MCF 10A (cell line): ENCODE measurements around the gene FGD5. TPM values are rescaled to one million over a fixed set of nuclear protein-coding genes. Genes with fewer than 3 reads are reported as not detected.

Source experiments
- BruUV-seq: library from RNA; stranded (reverse); fragments of 400-500 nt; replicated peaks from 2 replicates; lab custom pipeline; 2021; lab: Mats Ljungman, UMichigan
- CTCF ChIA-PET: fragments of 300-600 bp; sonication (Branson Sonifier 250); formaldehyde crosslinking; extraction: SDS; loops from one replicate; lab custom pipeline; 2021; ENCODE audit warnings: antibody characterized with exemption, inconsistent platforms; lab: Yijun Ruan, JAX
- POLR2A ChIA-PET: fragments of 300-600, 350-650 bp; sonication (Branson Sonifier 250); formaldehyde crosslinking; extraction: SDS; loops from one replicate; lab custom pipeline; 2020; ENCODE audit warnings: antibody characterized with exemption, inconsistent platforms; lab: Yijun Ruan, JAX
- DNase-seq: peaks from one replicate; pipeline ENCODE4 v3.0.0-alpha.2; 2018; ENCODE audit not compliant: unreplicated experiment
- H3K27ac Mint-ChIP-seq: one replicate; pipeline ENCODE4 v1.8.0; 2022; ENCODE audit warnings: mild to moderate bottlenecking, low read depth, mixed read lengths; ENCODE audit not compliant: unreplicated experiment
- H3K27me3 Mint-ChIP-seq: one replicate; pipeline ENCODE4 v1.8.0; 2022; ENCODE audit warnings: mixed read lengths; ENCODE audit not compliant: insufficient read depth, unreplicated experiment
- H3K36me3 Mint-ChIP-seq: one replicate; pipeline ENCODE4 v1.8.0; 2022; ENCODE audit warnings: mild to moderate bottlenecking, moderate library complexity, mixed read lengths; ENCODE audit not compliant: insufficient read depth, unreplicated experiment
- H3K4me1 Mint-ChIP-seq: one replicate; pipeline ENCODE4 v1.8.0; 2022; ENCODE audit warnings: mixed read lengths; ENCODE audit not compliant: insufficient read depth, unreplicated experiment
- H3K4me3 Mint-ChIP-seq: one replicate; pipeline ENCODE4 v1.8.0; 2022; ENCODE audit warnings: mild to moderate bottlenecking, moderate library complexity, mixed read lengths; ENCODE audit not compliant: unreplicated experiment
- H3K9me3 Mint-ChIP-seq: one replicate; pipeline ENCODE4 v1.8.0; 2022; ENCODE audit warnings: mixed read lengths; ENCODE audit not compliant: unreplicated experiment
- intact Hi-C: fragments of 100-400 bp; cut with micrococcal nuclease; formaldehyde crosslinking; loops from 2 replicates; pipeline ENCODE4 v1.14.1; 2022
- total RNA-seq: library from RNA; stranded (reverse); gene quantifications from 2 replicates; pipeline ENCODE4 v1.2.3, GENCODE V29; 2022
- TF ChIP-seq, protein P1 (sequence below): fragments of 200-600 bp; IDR thresholded peaks from one replicate; pipeline ENCODE4 v1.8.0; 2022; ENCODE audit warnings: antibody characterized with exemption, mild to moderate bottlenecking; ENCODE audit not compliant: unreplicated experiment

The FGD5 gene
- total RNA-seq, 1 experiment from 2014 or later, result not detected

DNA sequence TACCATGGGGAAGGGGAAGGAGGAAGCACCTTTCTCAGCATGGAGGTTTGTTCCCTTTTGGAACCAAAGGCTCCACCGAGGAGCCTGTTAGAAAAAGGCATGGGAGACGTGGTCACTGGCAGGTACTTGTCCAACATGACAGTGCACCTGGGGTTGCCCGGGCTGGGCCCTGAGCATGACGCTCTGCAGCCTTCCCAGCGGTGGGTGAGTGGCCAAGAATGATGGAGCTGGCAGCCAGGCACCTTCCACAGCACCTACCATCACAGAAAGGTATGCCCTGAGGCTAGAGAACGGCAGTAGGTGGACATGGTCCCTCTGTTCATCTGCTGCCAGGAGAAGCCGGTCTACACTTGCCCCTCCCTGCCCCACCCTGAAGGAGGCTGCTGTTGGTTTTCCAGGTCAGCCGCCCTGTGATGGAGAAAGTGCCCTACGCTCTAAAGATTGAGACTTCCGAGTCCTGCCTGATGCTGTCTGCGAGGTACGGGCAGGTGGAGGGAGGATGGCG lies 99.6 kb downstream of the FGD5 start:
- Mint-ChIP-seq H3K4me3 (no peak overlapping the region), H3K27ac (no peak overlapping the region), H3K4me1 (no peaks in the 10 kb centered on the region), H3K36me3 (no peaks in the 10 kb centered on the region), H3K9me3 (no peaks in the 10 kb centered on the region), H3K27me3 (peaks cover 39% of the 10 kb centered on the region)
- ChIA-PET CTCF (interaction anchor here (0.6 to 9.4 kb wide), 6 partner anchors 24 to 1022 kb away, joined by 3 to 94 read pairs (median 3); partner anchors contain the start of gene C3orf20), POLR2A (interaction anchor here (0.7 kb wide), 1 partner anchor 347 kb away, joined by 3 read pairs; no protein-coding TSS in a partner anchor)
- BruUV-seq, result no TSS peak
- TF ChIP-seq, protein P1, sequence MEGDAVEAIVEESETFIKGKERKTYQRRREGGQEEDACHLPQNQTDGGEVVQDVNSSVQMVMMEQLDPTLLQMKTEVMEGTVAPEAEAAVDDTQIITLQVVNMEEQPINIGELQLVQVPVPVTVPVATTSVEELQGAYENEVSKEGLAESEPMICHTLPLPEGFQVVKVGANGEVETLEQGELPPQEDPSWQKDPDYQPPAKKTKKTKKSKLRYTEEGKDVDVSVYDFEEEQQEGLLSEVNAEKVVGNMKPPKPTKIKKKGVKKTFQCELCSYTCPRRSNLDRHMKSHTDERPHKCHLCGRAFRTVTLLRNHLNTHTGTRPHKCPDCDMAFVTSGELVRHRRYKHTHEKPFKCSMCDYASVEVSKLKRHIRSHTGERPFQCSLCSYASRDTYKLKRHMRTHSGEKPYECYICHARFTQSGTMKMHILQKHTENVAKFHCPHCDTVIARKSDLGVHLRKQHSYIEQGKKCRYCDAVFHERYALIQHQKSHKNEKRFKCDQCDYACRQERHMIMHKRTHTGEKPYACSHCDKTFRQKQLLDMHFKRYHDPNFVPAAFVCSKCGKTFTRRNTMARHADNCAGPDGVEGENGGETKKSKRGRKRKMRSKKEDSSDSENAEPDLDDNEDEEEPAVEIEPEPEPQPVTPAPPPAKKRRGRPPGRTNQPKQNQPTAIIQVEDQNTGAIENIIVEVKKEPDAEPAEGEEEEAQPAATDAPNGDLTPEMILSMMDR, result no peak
- DNase-seq, result peak; percentile 23
- intact Hi-C loops, result no loop called here

DNA sequence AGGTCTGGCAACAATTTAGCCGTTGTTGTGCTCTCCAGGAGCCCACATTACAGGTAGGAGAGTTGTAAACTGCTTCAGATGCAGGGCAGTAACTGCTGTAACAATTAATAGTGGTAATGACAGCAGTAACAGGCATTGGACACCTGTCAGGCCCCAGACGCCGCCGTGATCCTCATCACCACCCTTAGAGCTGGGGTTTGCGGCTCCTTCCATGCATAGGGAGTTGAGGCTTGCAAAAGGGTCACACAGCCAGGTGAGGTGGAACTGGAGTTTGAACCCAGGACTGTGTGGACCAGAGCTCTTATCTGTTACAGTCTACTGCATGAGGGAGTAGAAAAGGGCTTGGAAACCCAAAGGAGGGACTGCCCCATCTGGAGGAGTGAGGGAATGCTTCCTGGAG lies 101.8 kb downstream of the FGD5 start:
- DNase-seq, result no peak
- Mint-ChIP-seq H3K4me1 (no peaks in the 10 kb centered on the region), H3K4me3 (no peak overlapping the region), H3K9me3 (no peaks in the 10 kb centered on the region), H3K36me3 (no peaks in the 10 kb centered on the region), H3K27ac (no peak overlapping the region), H3K27me3 (peaks cover 28% of the 10 kb centered on the region)
- BruUV-seq, result no TSS peak
- ChIA-PET POLR2A (interaction anchor here (0.6 to 1.1 kb wide), 5 partner anchors 26 to 717 kb away, joined by 3 to 5 read pairs (median 4); partner anchors contain the start of gene NR2C2), CTCF (interaction anchor here (0.5 to 9.4 kb wide), 42 partner anchors 8 to 1958 kb away, joined by 3 to 94 read pairs (median 4); partner anchors contain the start of gene C3orf20)
- TF ChIP-seq, protein P1, result no peak
- intact Hi-C loops, result loop anchor here (5.0 kb wide), 1 partner anchor 718 kb away; no protein-coding TSS in a partner anchor

DNA sequence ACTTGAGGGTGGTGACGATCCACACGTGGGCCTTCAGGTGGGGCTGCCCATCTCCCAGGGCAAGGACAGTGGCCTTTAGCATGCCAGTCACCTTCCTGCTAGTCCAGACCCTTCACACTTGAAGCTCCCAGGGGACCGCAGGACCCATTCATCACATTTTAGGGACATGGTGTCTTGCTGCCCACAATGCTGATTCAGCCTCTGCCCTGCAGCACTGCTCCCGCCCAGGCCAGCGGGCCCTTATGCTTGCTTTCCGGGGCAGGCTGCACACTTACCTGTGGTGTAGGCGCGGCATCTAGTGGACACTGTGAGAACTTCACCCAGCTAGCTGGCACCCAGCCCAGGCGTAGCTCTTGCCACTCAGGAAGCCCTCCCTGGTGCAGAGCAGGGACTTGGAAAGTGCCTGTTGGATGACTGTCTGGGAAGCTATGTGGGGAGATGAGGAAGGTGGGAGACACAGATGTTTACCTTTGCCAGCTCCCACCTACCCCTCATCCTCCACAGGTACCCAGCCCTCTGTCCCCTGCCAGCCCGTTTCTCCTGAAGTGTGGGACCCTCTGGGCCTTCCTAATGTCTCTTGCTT lies 102.4 kb downstream of the FGD5 start:
- Mint-ChIP-seq H3K36me3 (no peaks in the 10 kb centered on the region), H3K9me3 (no peaks in the 10 kb centered on the region), H3K27me3 (peaks cover 27% of the 10 kb centered on the region), H3K27ac (no peak overlapping the region), H3K4me1 (no peaks in the 10 kb centered on the region), H3K4me3 (no peak overlapping the region)
- no TSS peak for BruUV-seq
- intact Hi-C loops, result loop anchor here (1.0 to 5.0 kb wide), 6 partner anchors 130 to 719 kb away; no protein-coding TSS in a partner anchor
- ChIA-PET POLR2A (interaction anchor here (0.6 to 1.1 kb wide), 7 partner anchors 26 to 717 kb away, joined by 3 to 5 read pairs (median 4); partner anchors contain the start of gene NR2C2), CTCF (interaction anchor here (0.5 to 9.4 kb wide), 64 partner anchors 9 to 1014 kb away, joined by 3 to 94 read pairs (median 4); partner anchors contain the start of genes C3orf20, LSM3 and XPC)
- peak; percentile 79 for DNase-seq
- TF ChIP-seq, protein P1, result peak; percentile 99
